Neural progenitor cell (in vitro differentiated cells): Measurements from ENCODE around the gene NTM.

Experiments used
- EZH2 ChIP-seq: fragments of 200-600 bp; sonication (generic); IDR thresholded peaks from 2 replicates; pipeline ENCODE4 v1.6.1; 2017; ENCODE audit warnings: antibody characterized with exemption, mild to moderate bottlenecking, moderate library complexity
- TF ChIP-seq, protein P1 (sequence below): fragments of 200-600 bp; sonication (generic); IDR thresholded peaks from 2 replicates; pipeline ENCODE4 v1.5.1; 2017; ENCODE audit warnings: antibody characterized with exemption, mild to moderate bottlenecking

DNA sequence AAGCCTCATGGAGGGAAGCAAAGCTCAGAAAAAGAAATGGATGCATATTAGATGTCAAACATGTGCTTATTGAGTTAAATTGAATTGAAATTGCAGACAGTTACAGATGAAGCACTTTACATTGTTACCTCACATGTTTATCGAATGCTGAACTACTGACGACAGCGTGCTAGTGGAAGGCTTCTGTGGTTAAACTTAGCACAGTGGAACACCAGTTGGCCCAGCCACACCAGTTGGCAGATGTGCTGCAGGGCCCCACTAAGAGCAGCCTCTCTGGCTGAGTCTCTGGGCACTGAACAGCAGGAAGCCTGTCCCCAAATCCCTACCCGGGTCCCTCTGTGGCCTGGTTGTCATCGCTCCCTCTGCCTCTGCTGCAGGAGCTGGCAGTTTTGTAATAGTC, 242.1 kb downstream of the NTM start:
- TF ChIP-seq, protein P1, sequence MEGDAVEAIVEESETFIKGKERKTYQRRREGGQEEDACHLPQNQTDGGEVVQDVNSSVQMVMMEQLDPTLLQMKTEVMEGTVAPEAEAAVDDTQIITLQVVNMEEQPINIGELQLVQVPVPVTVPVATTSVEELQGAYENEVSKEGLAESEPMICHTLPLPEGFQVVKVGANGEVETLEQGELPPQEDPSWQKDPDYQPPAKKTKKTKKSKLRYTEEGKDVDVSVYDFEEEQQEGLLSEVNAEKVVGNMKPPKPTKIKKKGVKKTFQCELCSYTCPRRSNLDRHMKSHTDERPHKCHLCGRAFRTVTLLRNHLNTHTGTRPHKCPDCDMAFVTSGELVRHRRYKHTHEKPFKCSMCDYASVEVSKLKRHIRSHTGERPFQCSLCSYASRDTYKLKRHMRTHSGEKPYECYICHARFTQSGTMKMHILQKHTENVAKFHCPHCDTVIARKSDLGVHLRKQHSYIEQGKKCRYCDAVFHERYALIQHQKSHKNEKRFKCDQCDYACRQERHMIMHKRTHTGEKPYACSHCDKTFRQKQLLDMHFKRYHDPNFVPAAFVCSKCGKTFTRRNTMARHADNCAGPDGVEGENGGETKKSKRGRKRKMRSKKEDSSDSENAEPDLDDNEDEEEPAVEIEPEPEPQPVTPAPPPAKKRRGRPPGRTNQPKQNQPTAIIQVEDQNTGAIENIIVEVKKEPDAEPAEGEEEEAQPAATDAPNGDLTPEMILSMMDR = no peak
- no peak for TF ChIP-seq EZH2
